ENCODE results near the gene LMO2.

DNA sequence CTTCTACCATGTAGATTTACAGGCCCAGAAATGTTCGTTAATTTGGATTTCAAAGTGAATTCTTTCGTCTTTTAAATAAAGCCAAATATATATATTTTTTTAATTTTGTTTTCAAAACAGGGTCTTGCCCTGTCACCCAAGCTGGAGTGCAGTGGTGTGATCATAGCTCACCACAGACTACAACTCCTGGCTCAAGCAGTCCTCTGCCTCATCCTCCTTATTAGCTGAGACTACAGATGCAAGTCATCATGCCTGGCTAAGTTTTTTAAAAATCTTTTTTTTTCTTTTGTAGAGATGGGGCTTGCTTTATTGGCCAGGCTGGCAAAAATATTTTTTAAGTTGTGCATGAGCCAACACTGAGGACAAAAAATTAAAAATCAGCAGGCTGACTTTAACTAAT lies 5.0 kb upstream of the LMO2 start:
- no peak for TF ChIP-seq POLR2A (IDR thresholded peaks at IDR 0.05)
- TF ChIP-seq, protein P1, sequence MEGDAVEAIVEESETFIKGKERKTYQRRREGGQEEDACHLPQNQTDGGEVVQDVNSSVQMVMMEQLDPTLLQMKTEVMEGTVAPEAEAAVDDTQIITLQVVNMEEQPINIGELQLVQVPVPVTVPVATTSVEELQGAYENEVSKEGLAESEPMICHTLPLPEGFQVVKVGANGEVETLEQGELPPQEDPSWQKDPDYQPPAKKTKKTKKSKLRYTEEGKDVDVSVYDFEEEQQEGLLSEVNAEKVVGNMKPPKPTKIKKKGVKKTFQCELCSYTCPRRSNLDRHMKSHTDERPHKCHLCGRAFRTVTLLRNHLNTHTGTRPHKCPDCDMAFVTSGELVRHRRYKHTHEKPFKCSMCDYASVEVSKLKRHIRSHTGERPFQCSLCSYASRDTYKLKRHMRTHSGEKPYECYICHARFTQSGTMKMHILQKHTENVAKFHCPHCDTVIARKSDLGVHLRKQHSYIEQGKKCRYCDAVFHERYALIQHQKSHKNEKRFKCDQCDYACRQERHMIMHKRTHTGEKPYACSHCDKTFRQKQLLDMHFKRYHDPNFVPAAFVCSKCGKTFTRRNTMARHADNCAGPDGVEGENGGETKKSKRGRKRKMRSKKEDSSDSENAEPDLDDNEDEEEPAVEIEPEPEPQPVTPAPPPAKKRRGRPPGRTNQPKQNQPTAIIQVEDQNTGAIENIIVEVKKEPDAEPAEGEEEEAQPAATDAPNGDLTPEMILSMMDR (IDR thresholded peaks at IDR 0.05): no peak
